ENCODE data around the gene UTF1.

The UTF1 gene

DNA sequence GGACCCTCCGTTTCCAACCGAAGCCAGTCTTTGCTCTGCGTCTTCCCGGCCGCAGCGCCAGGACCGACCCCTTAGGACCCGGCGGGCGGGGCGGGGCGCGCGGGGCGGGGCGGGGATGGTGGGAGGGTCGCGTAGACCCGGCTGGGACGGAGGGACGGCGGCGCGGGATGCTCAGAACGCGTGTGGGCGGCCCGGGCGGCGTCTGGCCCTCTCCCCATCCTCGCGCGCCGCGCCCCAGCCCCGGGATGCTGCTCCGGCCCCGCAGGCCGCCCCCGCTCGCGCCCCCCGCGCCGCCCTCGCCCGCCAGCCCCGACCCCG, at the start of gene UTF1:
Gene UTF1, plus strand, starts transcription at position 174 of the 318 bp plus-strand sequence. Its CDS starts 72 bp downstream, at position 246.
- DNase-seq (ENCODE audit: low spot score), result no peak

DNA sequence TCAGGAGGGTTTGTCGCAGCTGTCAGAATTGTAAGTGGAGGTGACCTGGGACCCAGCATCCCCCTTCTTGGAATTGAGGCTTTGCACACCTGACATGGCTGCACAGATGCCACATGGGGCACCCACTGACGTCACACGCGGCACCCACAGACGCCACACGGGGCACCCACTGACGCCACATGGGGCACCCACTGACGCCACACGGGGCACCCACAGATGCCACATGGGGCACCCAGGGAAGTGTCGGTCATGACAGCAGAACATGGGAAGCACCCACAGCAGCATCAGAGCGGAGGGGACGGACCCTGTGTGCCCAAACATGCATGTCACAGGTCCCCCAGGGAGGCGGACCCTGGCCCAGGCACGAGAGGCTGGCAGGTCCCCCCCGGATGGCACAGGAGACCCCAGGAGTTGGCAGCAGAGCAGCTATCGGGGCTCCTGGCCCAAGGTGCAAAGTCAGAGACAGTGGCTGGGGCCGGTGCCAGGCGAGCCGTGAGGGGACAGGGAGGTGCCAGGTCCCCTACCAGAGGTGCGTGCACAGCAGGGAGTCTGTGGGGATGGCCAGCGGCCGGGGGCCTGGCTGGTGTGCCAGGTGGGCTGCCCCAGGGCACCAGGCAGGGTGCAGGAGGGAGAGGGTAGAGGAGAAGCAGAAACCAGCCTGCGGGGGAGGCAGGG, 48.9 kb upstream of the UTF1 start:
- DNase-seq (ENCODE audit: low spot score), result no peak

DNA sequence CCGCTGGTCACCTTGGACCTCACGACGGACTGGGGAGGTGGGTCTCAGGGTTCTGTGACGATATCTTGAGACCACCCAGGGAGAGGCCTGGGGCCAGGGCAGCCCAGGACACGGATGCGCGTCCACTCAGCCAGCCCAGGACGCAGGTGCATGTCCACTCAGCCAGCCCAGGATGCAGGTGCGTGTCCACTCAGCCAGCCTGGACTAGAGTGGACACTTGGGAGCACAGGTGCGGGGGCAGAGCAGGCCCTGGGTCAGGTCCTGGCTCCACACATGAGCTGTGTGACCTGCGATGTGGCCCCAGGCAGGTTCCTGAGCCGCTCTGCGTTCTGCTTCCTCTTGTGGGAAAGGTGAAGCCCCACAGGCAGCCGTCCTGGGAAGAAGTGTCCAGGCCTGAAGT, 47.8 kb upstream of the UTF1 start:
- no peak for DNase-seq (ENCODE audit: low spot score)

- DNase-seq (ENCODE audit: low spot score), result no peak
Measured at GRCh38 chr10:133182791-133183645, 47.0 kb upstream of the UTF1 start.

- DNase-seq (ENCODE audit: low spot score), result no peak
Measured at GRCh38 chr10:133183646-133184378, 46.2 kb upstream of the UTF1 start.

- DNase-seq (ENCODE audit: low spot score), result no peak
Measured at GRCh38 chr10:133184591-133185244, 45.3 kb upstream of the UTF1 start.

DNA sequence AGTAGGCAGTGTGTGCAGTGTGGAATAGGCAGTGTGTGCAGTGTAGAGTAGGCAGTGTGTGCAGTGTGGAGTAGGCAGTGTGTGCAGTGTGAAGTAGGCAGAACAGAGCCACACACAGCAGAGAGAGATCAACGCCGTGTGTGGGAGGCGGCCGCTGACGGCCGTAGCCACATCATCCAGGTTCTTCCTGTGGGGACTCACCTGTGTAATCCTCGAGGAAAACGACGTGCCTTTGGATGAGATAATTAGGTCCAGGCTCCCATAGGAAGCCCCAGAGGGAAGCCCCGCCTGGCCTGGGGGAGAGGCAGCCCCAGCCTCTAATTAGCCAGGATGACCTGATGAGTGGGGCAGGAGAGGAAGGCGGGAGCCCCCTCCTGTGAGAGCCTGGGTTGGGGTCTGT, 44.6 kb upstream of the UTF1 start:
- no peak for DNase-seq (ENCODE audit: low spot score)

DNA sequence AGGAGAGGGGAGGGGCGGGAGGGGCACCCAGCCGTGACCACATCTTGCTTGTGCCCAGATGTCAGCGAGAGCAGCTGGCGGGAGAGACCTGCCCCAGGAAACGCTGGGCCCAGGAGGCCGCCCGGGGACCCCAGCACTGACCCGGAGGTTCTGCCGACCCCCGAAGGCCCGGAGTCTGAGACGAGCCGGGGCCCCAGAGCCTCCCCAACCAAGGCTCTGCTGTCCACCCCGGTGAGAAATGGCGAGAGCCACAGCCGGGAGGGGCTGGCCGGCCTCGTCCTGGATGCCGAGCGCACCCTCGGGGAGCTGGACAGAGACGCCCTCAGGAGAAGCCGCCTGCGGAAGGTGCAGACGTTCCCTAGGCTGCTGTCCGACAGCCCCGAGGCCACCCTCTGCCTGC, 44.1 kb upstream of the UTF1 start:
- DNase-seq (ENCODE audit: low spot score), result no peak

DNA sequence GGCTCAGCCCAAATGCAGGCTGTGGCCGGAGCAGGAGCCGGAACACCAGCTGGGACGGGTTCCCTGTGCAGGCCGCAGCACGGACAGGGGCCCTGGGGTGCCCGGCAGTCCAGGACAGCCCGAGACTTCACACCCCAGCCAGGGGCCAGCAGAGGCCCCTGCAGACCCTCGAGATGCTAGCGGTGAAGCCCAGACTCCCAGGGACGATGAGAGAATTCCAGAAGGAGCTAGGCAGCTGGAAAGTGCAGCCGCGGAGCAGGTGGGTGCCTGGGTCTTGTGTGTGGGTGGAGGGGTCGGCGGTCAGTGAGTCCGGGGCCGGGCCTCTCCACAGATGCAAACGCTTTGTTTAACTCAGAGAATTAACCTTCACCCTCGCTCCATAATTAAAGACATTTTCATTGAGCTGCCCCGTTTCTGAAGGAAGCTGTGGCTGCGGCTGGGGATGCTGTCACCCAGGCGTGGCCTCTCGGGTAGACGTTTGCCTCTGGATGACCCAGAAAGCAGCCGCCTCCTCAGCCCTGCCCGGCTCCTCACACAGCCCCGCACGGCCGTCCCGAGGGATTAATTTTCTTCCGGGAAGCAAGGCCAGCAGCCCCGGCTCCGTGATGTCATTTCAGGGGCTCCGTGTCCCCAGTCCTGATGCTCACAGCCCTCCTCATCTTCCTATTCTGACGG, 43.5 kb upstream of the UTF1 start:
- DNase-seq (ENCODE audit: low spot score), result no peak

- DNase-seq (ENCODE audit: low spot score), result no peak
Measured at GRCh38 chr10:133187091-133187905, 42.7 kb upstream of the UTF1 start.

GRCh38 chr10:133187906-133188681, 41.9 kb upstream of the UTF1 start:
- no peak for DNase-seq (ENCODE audit: low spot score)

- no peak for DNase-seq (ENCODE audit: low spot score)
Measured at GRCh38 chr10:133189256-133189655, 40.8 kb upstream of the UTF1 start.

- no peak for DNase-seq (ENCODE audit: low spot score)
Measured at GRCh38 chr10:133189726-133190125, 40.3 kb upstream of the UTF1 start.

DNA sequence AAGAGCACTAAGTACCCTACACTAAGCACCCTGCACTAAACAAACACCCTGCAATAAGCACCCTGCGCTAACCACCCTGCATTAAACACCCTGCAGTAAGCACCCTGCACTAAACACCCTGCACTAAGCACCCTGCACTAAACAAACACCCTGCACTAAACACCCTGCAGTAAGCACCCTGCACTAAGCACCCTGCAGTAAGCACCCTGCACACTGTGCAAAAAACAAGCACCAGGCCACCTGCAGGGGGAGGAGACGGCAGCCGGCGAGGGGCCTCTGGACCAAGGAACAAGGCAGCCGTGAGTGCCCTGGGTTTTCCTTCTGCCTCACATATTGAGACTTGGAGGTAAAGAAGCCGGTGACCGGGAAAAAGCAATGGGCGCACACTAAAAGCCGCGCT, 39.8 kb upstream of the UTF1 start:
- DNase-seq (ENCODE audit: low spot score), result no peak

DNA sequence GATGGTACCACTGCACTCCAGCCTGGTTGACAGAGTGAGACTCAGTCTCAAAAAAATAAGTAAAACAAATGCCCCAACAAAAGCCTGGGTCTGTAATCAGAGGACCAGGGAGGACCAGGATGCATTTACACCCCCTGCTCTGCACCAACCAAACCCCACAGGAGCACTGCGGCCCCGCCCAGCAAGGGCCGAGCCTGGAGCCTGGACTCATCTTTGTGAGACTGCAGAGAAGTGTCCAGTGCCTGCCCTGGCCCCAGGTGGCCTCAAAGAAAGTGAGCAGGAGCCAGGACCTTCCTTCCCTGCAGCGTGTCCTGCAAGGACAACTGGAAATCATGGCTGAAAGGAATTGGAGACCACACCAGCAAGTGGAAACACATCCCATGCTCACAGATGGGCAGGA, 38.4 kb upstream of the UTF1 start:
- no peak for DNase-seq (ENCODE audit: low spot score)

DNA sequence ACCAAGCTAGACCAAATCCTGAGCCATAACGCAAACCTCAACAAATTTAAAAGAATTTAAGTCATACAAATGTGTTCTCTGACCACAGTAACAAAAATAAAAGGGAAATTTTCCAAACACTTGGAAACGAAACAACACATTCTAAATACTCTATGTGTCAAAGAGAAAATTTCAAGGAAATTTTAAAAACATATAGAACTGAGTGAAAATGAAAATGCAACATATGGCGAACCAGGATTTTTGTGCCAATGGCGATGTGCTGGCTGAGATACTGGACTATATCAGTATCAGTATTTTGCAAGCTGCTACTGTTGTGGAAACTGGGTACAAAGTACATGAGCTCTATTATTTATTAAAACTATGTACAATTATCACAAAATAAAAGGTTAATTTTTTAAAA, 35.9 kb upstream of the UTF1 start:
- no peak for DNase-seq (ENCODE audit: low spot score)

DNA sequence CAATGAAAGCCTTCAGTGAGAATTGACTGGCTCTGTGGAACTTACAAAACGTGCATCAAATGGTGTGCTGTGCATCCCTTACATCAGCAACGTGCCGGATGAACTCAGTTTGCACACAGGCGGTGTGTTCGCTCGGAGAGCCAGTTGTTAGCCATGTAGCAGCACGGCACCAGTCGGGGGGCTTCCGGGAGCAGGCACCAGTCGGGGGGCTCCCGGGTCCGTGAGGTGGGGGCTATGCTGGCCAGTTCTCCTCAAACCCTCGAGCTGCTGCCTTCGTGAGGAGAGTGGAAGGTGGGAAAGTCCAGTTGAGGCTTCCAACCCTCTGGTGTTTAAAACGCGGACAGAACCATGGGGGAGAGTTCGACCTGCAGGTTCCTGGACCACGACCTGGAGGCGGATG, 34.9 kb upstream of the UTF1 start:
- DNase-seq (ENCODE audit: low spot score), result no peak

DNA sequence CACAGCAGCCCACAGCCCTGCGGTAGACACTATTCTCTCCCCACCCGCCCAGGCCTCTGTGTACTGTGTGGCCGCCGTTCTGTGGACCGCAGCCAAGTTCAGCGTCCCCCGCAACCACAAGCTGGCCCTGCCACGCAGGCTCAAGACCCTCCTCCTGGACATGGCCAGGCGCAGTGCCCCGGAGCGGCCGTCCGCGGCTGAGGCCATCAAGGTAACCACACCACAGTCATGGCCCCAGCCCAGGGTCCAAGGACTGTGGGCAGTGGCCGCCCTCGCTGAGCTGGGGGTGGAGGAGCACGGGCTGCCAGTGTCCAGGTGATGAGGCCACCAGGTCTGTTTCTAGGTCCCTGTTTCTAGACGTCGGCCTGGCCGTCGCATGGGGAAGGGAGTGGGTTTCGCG, 34.4 kb upstream of the UTF1 start:
- no peak for DNase-seq (ENCODE audit: low spot score)

DNA sequence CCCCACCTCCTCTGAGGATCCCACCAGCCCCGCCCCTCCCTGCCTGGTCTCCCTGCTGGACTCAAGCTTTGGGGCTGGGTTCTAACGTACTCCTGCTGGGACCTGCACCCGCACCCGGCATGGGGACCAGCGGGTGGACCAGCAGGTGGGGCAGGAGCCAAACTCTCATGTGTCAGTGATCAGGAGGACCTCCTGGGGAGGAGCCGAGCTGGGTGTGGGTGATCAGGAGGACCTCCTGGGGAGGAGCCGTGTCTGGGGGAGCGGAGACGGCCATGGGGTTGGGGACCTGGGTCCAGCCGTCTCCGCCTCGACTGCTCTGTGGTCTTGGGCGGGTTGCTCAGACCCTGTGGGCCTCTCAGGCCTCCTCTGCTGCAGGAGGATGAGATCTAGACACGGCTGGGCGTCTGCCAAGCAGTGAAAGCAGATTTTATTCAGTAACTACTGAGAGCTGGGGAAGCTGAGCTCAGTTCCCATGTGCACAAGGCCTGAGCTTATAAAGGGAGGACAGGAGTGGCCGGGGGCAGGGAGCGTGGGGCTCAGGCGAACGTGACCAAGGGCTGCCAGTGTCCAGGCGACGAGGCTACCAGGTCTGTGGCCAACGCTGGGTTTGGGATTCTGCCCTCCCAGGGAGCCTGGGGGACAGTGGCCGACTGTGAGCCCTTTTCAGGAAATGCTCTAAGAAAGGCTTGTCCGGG, 33.6 kb upstream of the UTF1 start:
- DNase-seq (ENCODE audit: low spot score), result no peak

Measured in pons (tissue), 1 donor.